Activated CD4-positive, alpha-beta T cell treated with anti-CD3 and anti-CD28 coated beads, Interleukin-2, amount 50 U/mL, for 16 hours (primary cell): Measurements from ENCODE around the gene XIRP2.
"Not testable (repeated sequence)": the region's sequence is repeated elsewhere in the genome, so short reads cannot be mapped to it uniquely, and the experiment has no call there.

ENCODE experiments used
- DNase-seq: peaks from one replicate; pipeline ENCODE4 v3.0.0-alpha.2; 2020

The XIRP2 gene

DNA sequence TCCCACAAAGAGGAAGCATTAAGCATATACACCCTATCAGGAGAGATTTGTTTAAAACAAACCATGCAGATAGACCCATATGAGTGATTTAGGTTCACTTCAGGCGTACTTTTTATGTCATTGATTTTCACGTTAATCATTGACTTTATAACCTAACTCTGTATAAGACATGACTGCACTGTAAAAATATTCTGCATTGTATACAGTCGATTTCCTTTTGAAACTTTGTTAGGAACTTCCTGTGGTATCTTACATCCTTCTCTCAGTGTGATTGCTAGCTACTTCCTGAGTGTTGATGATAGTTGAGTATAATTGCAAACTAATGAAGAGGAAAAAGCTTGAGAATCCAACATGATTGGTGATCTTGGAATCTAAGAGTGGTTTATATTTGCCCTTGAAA, 69.4 kb downstream of the XIRP2 start:
- no peak for DNase-seq

DNA sequence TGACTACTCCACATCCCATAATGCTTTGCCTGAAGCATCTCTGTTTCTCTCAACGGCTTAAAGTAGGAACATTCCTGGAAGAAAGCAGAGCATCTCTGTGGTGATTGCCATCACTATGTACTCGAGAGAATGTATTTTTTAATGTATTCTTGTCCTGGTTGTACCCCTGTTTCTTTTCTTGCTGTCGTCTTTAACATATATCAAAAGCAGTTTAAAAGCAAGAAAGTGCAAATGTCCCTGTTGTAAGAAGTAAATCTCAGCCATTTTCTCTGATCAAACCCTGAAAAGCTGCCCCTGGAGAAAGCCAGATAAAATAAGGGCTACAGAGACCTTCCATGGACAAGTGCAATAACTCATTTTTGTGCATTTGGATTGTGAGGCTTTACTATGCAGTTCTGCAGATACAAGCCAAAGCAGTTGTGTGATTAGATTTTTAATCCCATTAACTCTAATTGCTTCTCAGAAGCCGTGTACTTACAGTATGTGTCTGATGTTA, 70.8 kb downstream of the XIRP2 start:
- no peak for DNase-seq

GRCh38 chr2:166959556-166959955, 71.3 kb downstream of the XIRP2 start:
- DNase-seq, result no peak

- no peak for DNase-seq
Observed at GRCh38 chr2:166960702-166961270, 72.5 kb downstream of the XIRP2 start.

DNA sequence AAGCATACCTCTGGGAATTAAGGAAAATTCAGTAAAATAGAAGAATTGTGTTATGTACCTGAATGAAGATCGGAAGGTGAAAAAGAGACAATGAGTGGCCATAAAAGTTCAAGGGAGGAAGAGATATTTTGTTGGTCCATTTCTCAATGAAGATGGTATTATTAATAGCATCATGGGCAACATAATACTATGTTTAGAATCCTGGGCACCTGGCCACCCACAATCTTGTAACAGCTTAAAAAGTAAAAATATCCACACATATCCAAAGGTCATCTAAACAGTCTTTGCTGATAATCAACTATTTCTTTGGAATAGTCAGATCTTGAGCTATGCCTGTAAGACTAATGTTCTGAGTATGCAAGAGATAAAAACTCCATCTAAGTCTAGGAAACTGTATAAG, 73.7 kb downstream of the XIRP2 start:
- no peak for DNase-seq

GRCh38 chr2:166969486-166969885, 81.2 kb downstream of the XIRP2 start:
- no peak for DNase-seq

- DNase-seq, result no peak
Observed at GRCh38 chr2:166972002-166972401, 83.7 kb downstream of the XIRP2 start.

DNA sequence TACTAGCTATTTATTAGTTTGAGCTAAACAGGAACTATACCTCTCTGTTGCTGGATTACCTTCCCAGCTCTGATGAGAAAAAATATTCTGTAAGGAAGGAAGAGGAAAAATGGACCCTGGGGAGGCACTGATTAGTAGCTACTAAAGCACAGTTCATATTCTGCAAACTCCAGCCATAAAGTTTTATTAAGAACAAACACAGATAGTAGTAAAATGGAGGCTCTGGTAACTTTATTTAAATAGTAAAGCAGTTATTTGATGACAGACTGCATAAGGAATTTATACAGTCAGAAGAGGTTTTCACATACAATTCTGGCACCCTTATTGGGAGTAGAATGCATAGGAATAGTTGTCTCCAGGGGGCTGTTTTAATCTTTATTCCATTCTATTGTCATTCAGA, 84.1 kb downstream of the XIRP2 start:
- DNase-seq, result no peak

DNA sequence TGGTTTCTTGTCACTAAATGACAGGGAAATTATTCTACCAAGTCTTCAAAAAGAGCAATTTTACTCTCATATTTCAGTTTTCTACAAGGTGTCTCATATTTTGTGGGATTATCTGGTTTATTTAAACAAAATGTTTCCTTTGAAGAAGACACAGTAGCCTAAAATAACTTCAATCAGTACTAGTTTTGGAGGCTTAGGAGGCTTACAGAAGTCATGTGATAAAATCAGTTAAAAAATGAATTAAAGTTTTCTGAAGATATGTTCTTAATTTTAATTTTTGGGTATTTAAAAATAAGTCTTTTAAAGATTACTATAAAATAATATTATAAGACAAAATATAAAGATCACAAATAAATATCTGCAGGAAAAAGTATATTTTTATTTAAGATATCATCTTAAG, 95.9 kb downstream of the XIRP2 start:
- no peak for DNase-seq

DNA sequence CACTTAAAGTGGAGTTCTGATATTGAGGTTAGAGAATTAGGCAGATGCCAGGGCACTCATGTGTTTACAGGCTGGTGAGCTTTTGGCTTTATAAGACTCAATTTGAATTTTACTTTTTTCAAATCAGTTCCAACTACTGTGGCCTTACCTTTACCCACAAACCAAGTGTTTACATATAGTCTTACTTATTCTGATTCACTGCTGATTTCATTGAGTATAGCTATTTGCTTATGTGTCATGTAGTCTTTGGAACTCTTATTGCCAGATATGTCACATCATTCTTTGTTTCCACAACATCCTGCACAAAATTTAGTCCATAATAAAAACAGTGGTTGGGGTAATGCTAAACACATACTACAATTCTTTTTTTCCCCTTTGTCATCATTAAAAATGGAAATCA, 96.5 kb downstream of the XIRP2 start:
- DNase-seq, result no peak

GRCh38 chr2:166994588-166995336, 106.5 kb downstream of the XIRP2 start:
- DNase-seq, result no peak

GRCh38 chr2:166996465-166996864, 108.2 kb downstream of the XIRP2 start:
- DNase-seq, result no peak

DNA sequence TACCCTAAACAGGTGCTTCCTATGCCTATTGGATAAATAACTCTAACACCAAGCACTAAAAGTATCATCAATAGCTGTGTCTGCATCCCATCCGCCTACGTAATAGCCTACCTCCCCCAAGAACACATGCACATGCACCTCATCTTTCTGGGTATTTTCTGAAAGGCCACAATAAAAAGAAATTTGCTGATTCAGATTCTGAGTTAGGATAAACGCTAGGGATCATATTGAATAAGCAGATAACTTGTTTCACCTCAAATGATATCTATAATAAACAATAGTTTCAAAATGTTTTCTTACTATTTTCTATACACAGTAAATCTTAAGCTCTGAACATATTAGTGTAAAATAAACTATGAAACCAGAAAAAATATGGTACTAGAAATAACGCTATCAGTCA, 112.9 kb downstream of the XIRP2 start:
- DNase-seq, result no peak

DNA sequence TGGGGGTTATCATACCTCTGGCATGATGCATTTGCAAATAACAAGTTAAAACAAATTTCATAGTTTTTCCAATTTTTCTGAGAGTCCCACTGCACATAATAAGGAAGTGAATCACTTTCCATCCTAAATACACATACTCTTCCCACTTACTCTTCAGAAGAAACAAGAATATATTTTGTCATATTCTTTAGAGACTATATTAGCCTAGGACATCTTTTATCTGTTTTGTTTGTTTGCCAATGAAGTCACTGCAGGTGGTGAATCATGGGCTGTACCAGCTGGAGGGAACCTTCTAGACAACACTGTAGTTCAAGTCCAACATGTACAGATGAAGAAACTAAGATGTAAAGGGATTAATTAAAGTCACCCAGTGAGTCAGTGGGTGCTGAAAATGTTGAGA, 116.8 kb downstream of the XIRP2 start:
- DNase-seq, result no peak

- no peak for DNase-seq
Observed at GRCh38 chr2:167013227-167013626, 124.9 kb downstream of the XIRP2 start.

DNA sequence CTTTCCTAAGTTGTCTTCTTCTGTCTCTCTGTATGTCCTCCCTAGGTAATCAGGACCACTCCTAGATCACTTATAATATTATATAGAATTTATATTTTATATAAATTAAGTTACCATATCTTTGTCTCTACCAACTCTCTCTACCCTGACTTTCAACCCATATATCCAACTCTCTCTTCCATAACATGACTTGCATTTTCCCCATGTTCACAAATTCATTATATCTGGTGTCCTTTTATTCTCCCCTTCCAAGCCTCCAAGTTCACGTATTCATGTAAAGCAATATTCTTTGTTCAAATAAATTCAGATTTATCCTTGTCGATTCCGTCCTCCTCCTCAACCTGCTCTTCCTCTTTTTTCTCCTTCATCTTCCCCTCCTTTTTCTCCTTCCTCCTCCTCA, 127.5 kb downstream of the XIRP2 start:
- DNase-seq, result no peak

DNA sequence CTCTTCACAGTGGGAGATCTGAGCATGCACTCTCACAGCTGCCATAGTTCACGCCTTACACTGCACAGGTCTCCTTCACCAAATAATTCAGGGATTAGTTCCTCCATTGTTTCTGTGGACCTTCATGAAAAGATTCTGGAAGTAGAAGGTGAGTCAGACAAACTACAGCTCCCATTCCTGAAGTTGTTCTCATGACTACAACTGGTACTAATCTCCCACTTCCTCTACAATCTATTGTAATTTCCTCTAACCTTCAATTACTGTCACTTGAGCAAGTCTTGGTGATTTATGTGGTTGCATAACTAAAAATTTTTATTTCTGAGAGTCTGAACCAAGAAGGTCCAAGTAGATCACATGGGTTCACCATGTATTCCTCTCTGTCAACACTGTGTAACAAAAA, 128.7 kb downstream of the XIRP2 start:
- no peak for DNase-seq

- no peak for DNase-seq
Observed at GRCh38 chr2:167018590-167018989, 130.3 kb downstream of the XIRP2 start.

DNA sequence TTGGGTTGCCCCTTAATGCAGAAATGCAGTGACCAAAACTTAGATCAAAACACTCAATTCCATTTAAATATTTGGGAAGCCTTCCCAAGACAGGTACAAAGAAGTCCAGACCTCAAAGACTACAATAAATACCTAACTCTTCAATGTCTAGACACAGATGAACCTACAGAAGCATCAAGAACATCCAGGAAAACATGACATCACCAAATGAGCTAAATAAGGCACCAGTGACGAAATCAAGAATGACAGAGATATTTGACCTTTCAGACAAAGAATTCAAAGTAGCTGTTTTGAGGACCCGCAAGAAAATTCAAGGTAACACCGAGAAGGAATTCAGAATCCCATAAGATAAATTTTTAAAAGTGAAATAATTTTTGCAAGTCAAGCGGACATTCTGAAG, 140.2 kb downstream of the XIRP2 start:
- no peak for DNase-seq

- not testable (repeated sequence) for DNase-seq
Observed at GRCh38 chr2:167034976-167035375, 146.7 kb downstream of the XIRP2 start.

GRCh38 chr2:167048829-167049228, 160.5 kb downstream of the XIRP2 start:
- no peak for DNase-seq

DNA sequence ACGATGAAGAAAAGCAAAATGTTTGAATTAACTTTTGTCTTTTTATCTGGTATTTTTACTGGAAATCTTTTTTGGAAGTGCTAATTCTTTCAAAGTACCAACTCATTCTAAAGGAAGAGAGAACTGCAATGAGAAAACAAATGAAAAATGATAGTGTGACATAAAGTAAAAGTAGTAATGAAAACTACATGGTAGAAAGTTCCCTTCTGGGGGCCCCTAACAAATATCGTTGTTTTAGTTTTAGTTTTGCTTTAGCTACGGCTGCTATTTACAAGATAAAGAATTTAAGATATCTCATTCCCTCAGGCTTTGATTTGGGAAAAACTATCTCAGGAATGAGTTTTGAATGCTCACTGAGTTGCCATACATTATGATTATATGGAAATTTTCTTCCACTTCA, 161.4 kb downstream of the XIRP2 start:
- DNase-seq, result no peak

DNA sequence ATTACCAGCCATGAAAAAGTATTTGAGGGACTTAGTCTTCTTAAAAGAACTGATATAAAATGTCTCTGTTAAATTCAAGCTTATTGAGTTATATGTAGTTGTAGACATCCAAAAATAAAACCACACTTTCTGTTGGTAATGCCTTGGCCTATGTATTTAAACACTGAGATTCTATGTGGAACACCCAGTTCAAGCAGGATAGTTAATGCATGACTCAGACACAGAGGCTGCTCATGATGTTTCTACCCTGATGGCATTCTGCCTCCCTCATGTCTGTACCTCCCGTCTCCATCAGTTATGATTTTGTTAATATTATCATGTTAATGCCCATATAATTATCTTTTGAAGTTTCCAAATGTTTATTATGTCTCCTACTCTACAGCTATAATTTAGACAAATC, 164.5 kb downstream of the XIRP2 start:
- no peak for DNase-seq

GRCh38 chr2:167054881-167055280, 166.6 kb downstream of the XIRP2 start:
- no peak for DNase-seq

DNA sequence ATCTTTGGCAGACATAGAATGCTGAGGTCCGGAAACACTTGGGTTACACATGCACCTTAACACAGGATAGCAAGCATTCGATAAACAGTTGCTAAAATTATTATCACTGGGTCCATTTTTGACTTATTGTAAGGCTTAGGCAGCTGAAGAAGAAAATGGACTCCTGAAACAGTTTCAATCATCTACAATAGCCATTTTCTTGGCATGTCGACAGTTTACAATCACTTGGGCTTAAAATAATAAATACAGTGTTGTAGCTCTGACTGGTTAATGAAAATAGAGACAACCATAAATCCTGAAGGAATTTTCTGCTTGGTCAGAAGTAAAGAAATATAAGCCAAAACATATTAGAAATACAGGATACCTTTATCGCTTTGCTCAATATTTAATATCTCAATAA, 169.2 kb downstream of the XIRP2 start:
- no peak for DNase-seq
